GM12878 (cell line): ENCODE data around the gene BCO1. TPM values are rescaled to one million over a fixed set of nuclear protein-coding genes. Genes with fewer than 3 reads are reported as not detected.

Experiments used
- ATAC-seq: fragments of 200-7000 bp; cut with Tn5 transposase; 3 replicates; pipeline ENCODE4 v1.9.1; 2020; ENCODE audit warnings: mild to moderate bottlenecking, moderate library complexity
- BruUV-seq: library from RNA; stranded (reverse); fragments of 400-500 nt; replicated peaks from 2 replicates; lab custom pipeline; 2021; lab: Mats Ljungman, UMichigan
- CTCF ChIA-PET: fragments of 300-600 bp; sonication (Branson Sonifier 250); formaldehyde crosslinking; extraction: SDS; loops from one replicate; lab custom pipeline; 2021; ENCODE audit warnings: inconsistent platforms; lab: Yijun Ruan, JAX
- POLR2A ChIA-PET: fragments of 350-600 bp; formaldehyde crosslinking; extraction: SDS; loops from one replicate; lab custom pipeline; 2021; ENCODE audit warnings: inconsistent platforms; lab: Charles Lee
- RAD21 ChIA-PET: fragments of 300-600 bp; sonication (Branson Sonifier 250); formaldehyde crosslinking; loops from one replicate; lab custom pipeline; 2023; ENCODE audit warnings: antibody characterized with exemption; ENCODE audit not compliant: unreplicated experiment; lab: Charles Lee
- SMC1A ChIA-PET: fragments of 300-600 bp; sonication (Branson Sonifier 250); formaldehyde crosslinking; loops from one replicate; lab custom pipeline; 2023; ENCODE audit not compliant: unreplicated experiment, uncharacterized antibody; lab: Charles Lee
- DNase-seq: peaks from one replicate; pipeline ENCODE4 v3.0.0-alpha.2; 2011; ENCODE audit warnings: low read depth, low spot score
- FAIRE-seq: peaks from 3 replicates; lab custom pipeline; 2011; peaks lifted over from hg19 to GRCh38; lab: Jason Lieb, UNC
- H2AFZ ChIP-seq: 2 replicates; pipeline ENCODE4 v1.6.0; 2011; ENCODE audit warnings: low read depth, low read length, control low read depth; ENCODE audit not compliant: control insufficient read depth
- H3K27ac ChIP-seq: 2 replicates; pipeline ENCODE4 v1.5.1; 2011; ENCODE audit warnings: control low read depth; ENCODE audit not compliant: control insufficient read depth, insufficient read depth
- H3K27me3 ChIP-seq, 2 experiments: replicated peaks in 1 of 2; 2 replicates each; pipeline versions ENCODE4 v1.6.0 to v1.6.1; 2011; ENCODE audit warnings: low read length in 1 of 2; ENCODE audit not compliant: control insufficient read depth in 2 of 2, insufficient read depth in 2 of 2
- H3K36me3 ChIP-seq, 2 experiments: 2 replicates each; pipeline ENCODE4 v1.5.1; 2011; ENCODE audit warnings: low read length in 1 of 2; ENCODE audit not compliant: control insufficient read depth in 2 of 2, insufficient read depth in 2 of 2
- H3K4me1 ChIP-seq: 2 replicates; pipeline ENCODE4 v1.6.1; 2011; ENCODE audit warnings: mild to moderate bottlenecking, low read length, moderate library complexity, mixed read lengths; ENCODE audit not compliant: control insufficient read depth, insufficient read depth
- H3K4me2 ChIP-seq: 2 replicates; pipeline ENCODE4 v1.6.0; 2011; ENCODE audit warnings: control low read depth; ENCODE audit not compliant: control insufficient read depth, insufficient read depth
- H3K4me3 ChIP-seq: fragments of 200-600 bp; sonication (generic); 2 replicates; pipeline ENCODE4 v1.5.1; 2016
- H3K79me2 ChIP-seq: 2 replicates; pipeline ENCODE4 v1.6.0; 2011; ENCODE audit warnings: low read length; ENCODE audit not compliant: control insufficient read depth, insufficient read depth
- H3K9ac ChIP-seq: 2 replicates; pipeline ENCODE4 v1.8.0; 2011; ENCODE audit warnings: low read length, control low read depth, mixed read lengths; ENCODE audit not compliant: control insufficient read depth, insufficient read depth
- H3K9me3 ChIP-seq: replicated peaks from 3 replicates; pipeline ENCODE4 v1.5.1; 2011; ENCODE audit warnings: mild to moderate bottlenecking, low read length; ENCODE audit not compliant: control insufficient read depth, insufficient read depth
- H4K20me1 ChIP-seq: 2 replicates; pipeline ENCODE4 v1.6.0; 2011; ENCODE audit not compliant: control insufficient read depth, insufficient read depth
- ATF7 ChIP-seq: fragments of 450-650 bp; IDR thresholded peaks from 2 replicates; pipeline ENCODE4 v1.6.1; 2016; ENCODE audit warnings: low read depth, mild to moderate bottlenecking
- NFXL1 ChIP-seq: fragments of 450-650 bp; IDR thresholded peaks from 2 replicates; pipeline ENCODE4 v1.6.1; 2017; ENCODE audit warnings: antibody characterized with exemption, mild to moderate bottlenecking, borderline replicate concordance
- WGBS: methylation state at CpG from one replicate; pipeline ENCODE4 v1.1.6; 2016; ENCODE audit warnings: low lambda C conversion rate; ENCODE audit not compliant: insufficient replicate concordance, insufficient coverage; ENCODE audit errors: missing lambda C conversion rate; 5-methylcytosine and 5-hydroxymethylcytosine counted together
- in situ Hi-C: fragments of 300-500 bp; cut with MboI; formaldehyde crosslinking; loops from 9 replicates; pipeline ENCODE4 v1.14.3; 2018; ENCODE audit warnings: mixed read lengths
- intact Hi-C: fragments of 100-400 bp; cut with micrococcal nuclease; formaldehyde crosslinking; loops from one replicate; pipeline ENCODE4 v1.14.2; 2022; ENCODE audit not compliant: unreplicated experiment
- polyA plus RNA-seq, 11 experiments: library from polyadenylated mRNA; depleted of rRNA in 4 of 11; unstranded in 6 of 11; stranded (reverse) in 5 of 11; fragments of >200 nt; fragmentation: Nextera tagmentation in 4 of 11; fragmentation: Illumina TruSeq in 1 of 11; extraction: Ambion mirVana in 4 of 11; extraction: Trizol in 1 of 11; gene quantifications; 1 replicate in 1 of 11; 2 replicates in 10 of 11; pipeline versions ENCODE4 v1.2.1 to v1.2.3, GENCODE V29; 2011 to 2016; ENCODE audit warnings: inconsistent platforms in 2 of 11, missing spikeins in 2 of 11, low read depth in 1 of 11
- total RNA-seq, 4 experiments: library from RNA; depleted of rRNA in 3 of 4; stranded (reverse); fragments of >200 nt in 3 of 4; fragmentation: Illumina TruSeq in 1 of 4; extraction: Trizol in 1 of 4; gene quantifications; 2 replicates each; pipeline versions ENCODE4 v1.2.1 to v1.2.3, GENCODE V29; 2013 to 2021
- TF ChIP-seq, protein P1 (sequence below): fragments of 450-650 bp; IDR thresholded peaks from 2 replicates; pipeline ENCODE4 v1.6.1; 2017; ENCODE audit warnings: borderline replicate concordance
- TF ChIP-seq, protein P2 (sequence below): IDR thresholded peaks from 2 replicates; pipeline ENCODE4 v1.6.1; 2011; ENCODE audit warnings: low read depth, mild to moderate bottlenecking, low read length, moderate library complexity, borderline replicate concordance; ENCODE audit errors: extremely low read depth

Gene BCO1
- total and polyA plus RNA-seq, 10 of the 15 experiments (the other 5 are each of a cell fraction or from before 2014, with no cell fraction given), result 0.09 to 0.21 (median 0.14) TPM; not detected in 7

DNA sequence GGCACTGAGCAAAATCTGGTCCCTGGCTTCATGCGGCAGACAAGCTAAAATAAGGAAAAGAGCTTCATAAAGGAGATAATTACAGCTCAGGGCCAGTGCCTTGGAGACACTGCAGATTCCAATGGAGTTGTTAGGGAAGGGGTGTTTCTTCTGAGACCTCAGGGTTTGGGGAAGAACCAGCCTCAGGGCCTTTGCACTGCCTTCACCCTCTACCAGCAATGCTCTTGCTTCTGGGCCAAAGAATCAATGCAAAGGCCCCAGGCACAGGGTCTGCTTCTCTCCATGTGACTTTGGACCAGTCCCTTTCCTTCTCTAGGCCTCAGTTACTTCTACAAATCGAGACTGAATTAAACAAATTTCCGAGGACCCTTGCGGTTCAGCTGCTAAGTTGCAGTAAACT lies 40.0 kb downstream of the BCO1 start (continued):
- TF ChIP-seq, protein P1, sequence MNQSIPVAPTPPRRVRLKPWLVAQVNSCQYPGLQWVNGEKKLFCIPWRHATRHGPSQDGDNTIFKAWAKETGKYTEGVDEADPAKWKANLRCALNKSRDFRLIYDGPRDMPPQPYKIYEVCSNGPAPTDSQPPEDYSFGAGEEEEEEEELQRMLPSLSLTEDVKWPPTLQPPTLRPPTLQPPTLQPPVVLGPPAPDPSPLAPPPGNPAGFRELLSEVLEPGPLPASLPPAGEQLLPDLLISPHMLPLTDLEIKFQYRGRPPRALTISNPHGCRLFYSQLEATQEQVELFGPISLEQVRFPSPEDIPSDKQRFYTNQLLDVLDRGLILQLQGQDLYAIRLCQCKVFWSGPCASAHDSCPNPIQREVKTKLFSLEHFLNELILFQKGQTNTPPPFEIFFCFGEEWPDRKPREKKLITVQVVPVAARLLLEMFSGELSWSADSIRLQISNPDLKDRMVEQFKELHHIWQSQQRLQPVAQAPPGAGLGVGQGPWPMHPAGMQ, result no peak
- no peak for TF ChIP-seq NFXL1

DNA sequence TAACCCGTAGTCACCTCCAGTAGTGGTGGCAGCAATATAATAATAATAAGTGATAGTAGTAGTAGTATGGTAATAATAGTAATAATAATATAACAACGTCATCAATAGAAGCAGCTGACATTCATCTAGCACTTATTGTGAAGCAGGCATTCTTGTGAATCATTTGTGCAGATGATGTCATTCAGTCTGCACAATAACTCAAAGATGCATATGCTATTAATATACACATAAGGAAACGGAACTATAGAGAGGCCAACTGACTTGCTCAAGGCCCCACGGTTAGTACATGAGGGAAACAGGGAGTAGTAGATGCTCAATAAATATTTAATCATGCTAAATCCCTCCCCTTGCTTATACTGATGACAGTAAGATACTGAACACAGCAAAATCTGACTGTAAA lies 40.9 kb downstream of the BCO1 start:
- ChIA-PET CTCF (no interaction called here), POLR2A (no interaction called here), RAD21 (interaction anchor here (0.8 kb wide), 1 partner anchor 37 kb away, joined by 4 read pairs; no protein-coding TSS in a partner anchor), SMC1A (interaction anchor here (0.8 kb wide), 1 partner anchor 352 kb away, joined by 3 read pairs; no protein-coding TSS in a partner anchor)
- Histone ChIP-seq H3K36me3 (no peaks in the 10 kb centered on the region), H4K20me1 (no peaks in the 10 kb centered on the region), H3K4me3 (no peak overlapping the region), H3K27ac (no peak overlapping the region), H3K4me2 (no peak overlapping the region), H3K4me1 (no peaks in the 10 kb centered on the region), H2AFZ (no peak overlapping the region), H3K27me3 (peaks cover 0 to 2% of the 10 kb centered on the region in 2 experiments; a peak in 3 of 4 replicates), H3K9me3 (no peaks in the 10 kb centered on the region), H3K9ac (no peak overlapping the region), H3K79me2 (no peaks in the 10 kb centered on the region)
- in situ Hi-C loops (no loop called here), intact Hi-C loops (no loop called here)
- 0 out of 3 replicates have a peak, but pooled peaks have one; percentile 28 for ATAC-seq
- no peak for FAIRE-seq
- WGBS, result 40% methylated on average over 4 of the region's 4 CpGs
- no TSS peak for BruUV-seq
- TF ChIP-seq ATF7, result peak; percentile 25; the same call in 1 of the 2 replicates
- TF ChIP-seq, protein P2, sequence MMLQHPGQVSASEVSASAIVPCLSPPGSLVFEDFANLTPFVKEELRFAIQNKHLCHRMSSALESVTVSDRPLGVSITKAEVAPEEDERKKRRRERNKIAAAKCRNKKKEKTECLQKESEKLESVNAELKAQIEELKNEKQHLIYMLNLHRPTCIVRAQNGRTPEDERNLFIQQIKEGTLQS, result no peak
- DNase-seq, result no peak
